ENCODE data around the gene CAPS2.

DNA sequence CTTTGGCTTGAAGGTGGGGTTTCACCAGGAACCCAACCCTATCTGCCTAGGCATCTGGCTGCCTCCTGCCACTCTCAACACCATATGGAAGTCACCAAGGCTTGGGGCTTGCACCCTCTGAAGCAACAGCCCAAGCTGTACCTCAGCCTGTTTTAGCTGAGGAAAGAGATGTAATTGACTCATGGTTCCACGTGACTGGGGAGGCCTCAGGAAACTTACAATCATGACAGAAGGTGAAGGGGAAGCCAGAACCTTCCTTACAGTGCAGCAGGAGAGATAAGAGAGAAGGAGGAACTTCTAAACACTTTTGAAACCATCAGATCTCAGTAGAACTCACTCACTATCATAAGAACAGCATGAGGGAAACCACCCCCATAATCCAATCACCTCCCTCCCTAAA lies 31.3 kb upstream of the CAPS2 start:
- TF ChIP-seq, protein P1, sequence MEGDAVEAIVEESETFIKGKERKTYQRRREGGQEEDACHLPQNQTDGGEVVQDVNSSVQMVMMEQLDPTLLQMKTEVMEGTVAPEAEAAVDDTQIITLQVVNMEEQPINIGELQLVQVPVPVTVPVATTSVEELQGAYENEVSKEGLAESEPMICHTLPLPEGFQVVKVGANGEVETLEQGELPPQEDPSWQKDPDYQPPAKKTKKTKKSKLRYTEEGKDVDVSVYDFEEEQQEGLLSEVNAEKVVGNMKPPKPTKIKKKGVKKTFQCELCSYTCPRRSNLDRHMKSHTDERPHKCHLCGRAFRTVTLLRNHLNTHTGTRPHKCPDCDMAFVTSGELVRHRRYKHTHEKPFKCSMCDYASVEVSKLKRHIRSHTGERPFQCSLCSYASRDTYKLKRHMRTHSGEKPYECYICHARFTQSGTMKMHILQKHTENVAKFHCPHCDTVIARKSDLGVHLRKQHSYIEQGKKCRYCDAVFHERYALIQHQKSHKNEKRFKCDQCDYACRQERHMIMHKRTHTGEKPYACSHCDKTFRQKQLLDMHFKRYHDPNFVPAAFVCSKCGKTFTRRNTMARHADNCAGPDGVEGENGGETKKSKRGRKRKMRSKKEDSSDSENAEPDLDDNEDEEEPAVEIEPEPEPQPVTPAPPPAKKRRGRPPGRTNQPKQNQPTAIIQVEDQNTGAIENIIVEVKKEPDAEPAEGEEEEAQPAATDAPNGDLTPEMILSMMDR (IDR thresholded peaks at IDR 0.05): no peak
- TF ChIP-seq POLR2A (IDR thresholded peaks at IDR 0.05): no peak
- TF ChIP-seq EP300 (IDR thresholded peaks at IDR 0.05): no peak
